OCI-LY7 (cell line): Measurements from ENCODE around the gene TMEM222. TPM values are rescaled to one million over a fixed set of nuclear protein-coding genes. Genes with fewer than 3 reads are reported as not detected.

Source experiments
- BruUV-seq: library from RNA; stranded (reverse); fragments of 400-500 nt; replicated peaks from 2 replicates; lab custom pipeline; 2021; lab: Mats Ljungman, UMichigan
- CTCF ChIA-PET: fragments of 300-600 bp; sonication (Branson Sonifier 250); formaldehyde crosslinking; loops from one replicate; lab custom pipeline; 2022; ENCODE audit warnings: antibody characterized with exemption; ENCODE audit not compliant: unreplicated experiment; lab: Charles Lee
- POLR2A ChIA-PET: fragments of 300-600 bp; sonication (Branson Sonifier 250); formaldehyde crosslinking; loops from one replicate; lab custom pipeline; 2022; ENCODE audit warnings: antibody characterized with exemption; lab: Charles Lee
- DNase-seq: peaks from one replicate; pipeline ENCODE4 v3.0.0-alpha.2; 2015; ENCODE audit warnings: low spot score
- H2AFZ ChIP-seq: fragments of 200-600 bp; sonication (generic), shearing (Covaris generic); 2 replicates; pipeline ENCODE4 v1.6.1; 2014; ENCODE audit warnings: mild to moderate bottlenecking, antibody characterized with exemption, low read length, moderate library complexity
- H3K27ac ChIP-seq: fragments of 200-600 bp; sonication (generic); 2 replicates; pipeline ENCODE4 v1.5.1; 2014; ENCODE audit warnings: mixed run types, low read depth, mild to moderate bottlenecking, moderate library complexity, low read length, inconsistent platforms; ENCODE audit not compliant: poor library complexity, severe bottlenecking
- H3K36me3 ChIP-seq: fragments of 200-600 bp; sonication (generic); 2 replicates; pipeline ENCODE4 v1.6.1; 2014; ENCODE audit warnings: mild to moderate bottlenecking, antibody characterized with exemption, low read length, moderate library complexity, mixed read lengths; ENCODE audit not compliant: insufficient read depth
- H3K4me1 ChIP-seq: fragments of 200-600 bp; sonication (generic); 2 replicates; pipeline ENCODE4 v1.5.1; 2014; ENCODE audit warnings: mild to moderate bottlenecking, low read length; ENCODE audit not compliant: insufficient read depth, poor library complexity, severe bottlenecking
- H3K4me2 ChIP-seq: fragments of 200-600 bp; sonication (generic); 2 replicates; pipeline ENCODE4 v1.6.1; 2014; ENCODE audit warnings: mild to moderate bottlenecking, low read length
- H3K4me3 ChIP-seq: fragments of 200-600 bp; sonication (generic); 2 replicates; pipeline ENCODE4 v1.5.1; 2014; ENCODE audit warnings: mild to moderate bottlenecking, low read depth, low read length; ENCODE audit not compliant: poor library complexity, severe bottlenecking
- H3K79me2 ChIP-seq: fragments of 200-600 bp; sonication (generic); 2 replicates; pipeline ENCODE4 v1.6.1; 2016; ENCODE audit warnings: low read depth, mild to moderate bottlenecking, low read length, moderate library complexity, mixed read lengths; ENCODE audit not compliant: insufficient read depth
- H3K9me2 ChIP-seq: fragments of 200-600 bp; sonication (generic); 2 replicates; pipeline ENCODE4 v1.6.1; 2016; ENCODE audit warnings: mild to moderate bottlenecking, low read length, mixed read lengths; ENCODE audit not compliant: insufficient read depth
- H3K9me3 ChIP-seq: fragments of 200-600 bp; sonication (generic); 2 replicates; pipeline ENCODE4 v1.6.1; 2014; ENCODE audit warnings: mild to moderate bottlenecking, mixed run types, low read length, mixed read lengths
- H4K20me1 ChIP-seq: fragments of 200-600 bp; sonication (generic); 2 replicates; pipeline ENCODE4 v1.6.1; 2014; ENCODE audit warnings: mild to moderate bottlenecking, antibody characterized with exemption, low read length, moderate library complexity, mixed read lengths; ENCODE audit not compliant: insufficient read depth
- EZH2phosphoT487 ChIP-seq: fragments of 200-600 bp; sonication (generic); IDR thresholded peaks from 2 replicates; pipeline ENCODE4 v1.6.1; 2018; ENCODE audit warnings: low read depth, borderline replicate concordance, mild to moderate bottlenecking, mixed run types, antibody characterized with exemption, low read length, moderate library complexity, mixed read lengths
- intact Hi-C: fragments of 100-400 bp; cut with micrococcal nuclease; formaldehyde crosslinking; loops from one replicate; pipeline ENCODE4 v1.10.0; 2022; ENCODE audit not compliant: unreplicated experiment
- total RNA-seq, 2 experiments: library from RNA; depleted of rRNA in 1 of 2; stranded (reverse); fragments of >200 nt in 1 of 2; shearing (Covaris generic) in 1 of 2; gene quantifications; 2 replicates each; pipeline ENCODE4 v1.2.3, GENCODE V29; 2014 to 2022
- TF ChIP-seq, protein P1 (sequence below): fragments of 200-600 bp; sonication (generic); conservative IDR thresholded peaks from 2 replicates; pipeline ENCODE4 v1.5.1; 2014; ENCODE audit warnings: mild to moderate bottlenecking, antibody characterized with exemption, low read length, moderate library complexity, mixed read lengths

Gene TMEM222
- total RNA-seq, 2 experiments from 2014 or later, result 29.5 to 43.4 TPM

DNA sequence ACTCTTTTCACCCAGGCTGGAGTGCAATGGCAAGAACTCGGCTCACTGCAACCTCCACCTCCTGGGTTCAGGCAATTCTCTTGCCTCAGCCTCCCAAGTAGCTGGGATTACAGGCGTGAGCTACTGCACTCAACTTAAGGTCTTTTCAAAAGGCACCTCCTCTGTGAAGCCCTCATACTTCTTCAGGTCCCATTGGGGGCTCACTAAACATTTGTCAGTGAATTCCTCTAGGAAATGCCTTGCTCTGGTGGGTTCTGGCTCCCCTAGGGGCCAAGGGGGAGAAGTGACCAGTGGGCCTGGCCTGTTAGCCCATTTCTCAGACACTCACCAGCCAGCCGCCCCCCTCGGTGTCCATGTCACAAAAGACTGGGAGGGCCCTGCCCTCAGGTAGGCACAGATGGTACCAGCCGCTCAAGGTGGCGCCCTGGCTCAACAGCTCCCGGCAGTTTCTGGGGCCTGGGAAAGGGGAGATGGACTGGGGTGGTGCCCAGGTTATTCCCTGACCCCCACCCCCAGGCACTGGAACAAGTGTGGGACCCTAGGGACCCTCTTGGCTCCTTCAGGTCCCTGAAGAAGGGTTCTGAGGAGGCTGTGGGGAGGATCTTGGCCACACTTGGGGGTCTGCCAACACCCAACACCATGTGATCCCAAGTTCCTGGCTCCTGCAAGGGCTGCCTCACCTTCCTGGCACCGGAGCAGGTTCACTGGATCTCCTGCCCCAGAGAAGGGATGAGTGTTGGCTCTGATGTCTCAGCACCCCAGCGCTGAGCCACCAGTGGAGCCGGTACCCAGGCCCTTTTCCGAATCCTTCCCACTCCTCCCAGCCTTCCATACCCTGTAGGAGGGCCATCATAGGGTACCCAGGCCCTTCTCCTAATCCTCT, 51.1 kb downstream of the TMEM222 start:
- no peaks in the 10 kb centered on the region for H3K4me1 ChIP-seq
- no peak overlapping the region for H2AFZ ChIP-seq
- no peak overlapping the region for H3K4me3 ChIP-seq
- H3K36me3 ChIP-seq, result no peaks in the 10 kb centered on the region
- no peaks in the 10 kb centered on the region for H3K9me3 ChIP-seq
- no peaks in the 10 kb centered on the region for H4K20me1 ChIP-seq
- ChIA-PET POLR2A (no interaction called here), CTCF (no interaction called here)
- TF ChIP-seq, protein P1, sequence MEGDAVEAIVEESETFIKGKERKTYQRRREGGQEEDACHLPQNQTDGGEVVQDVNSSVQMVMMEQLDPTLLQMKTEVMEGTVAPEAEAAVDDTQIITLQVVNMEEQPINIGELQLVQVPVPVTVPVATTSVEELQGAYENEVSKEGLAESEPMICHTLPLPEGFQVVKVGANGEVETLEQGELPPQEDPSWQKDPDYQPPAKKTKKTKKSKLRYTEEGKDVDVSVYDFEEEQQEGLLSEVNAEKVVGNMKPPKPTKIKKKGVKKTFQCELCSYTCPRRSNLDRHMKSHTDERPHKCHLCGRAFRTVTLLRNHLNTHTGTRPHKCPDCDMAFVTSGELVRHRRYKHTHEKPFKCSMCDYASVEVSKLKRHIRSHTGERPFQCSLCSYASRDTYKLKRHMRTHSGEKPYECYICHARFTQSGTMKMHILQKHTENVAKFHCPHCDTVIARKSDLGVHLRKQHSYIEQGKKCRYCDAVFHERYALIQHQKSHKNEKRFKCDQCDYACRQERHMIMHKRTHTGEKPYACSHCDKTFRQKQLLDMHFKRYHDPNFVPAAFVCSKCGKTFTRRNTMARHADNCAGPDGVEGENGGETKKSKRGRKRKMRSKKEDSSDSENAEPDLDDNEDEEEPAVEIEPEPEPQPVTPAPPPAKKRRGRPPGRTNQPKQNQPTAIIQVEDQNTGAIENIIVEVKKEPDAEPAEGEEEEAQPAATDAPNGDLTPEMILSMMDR, result peak; percentile 52; the same call in 1 of the 2 replicates
- TF ChIP-seq EZH2phosphoT487, result no peak
- no peaks in the 10 kb centered on the region for H3K9me2 ChIP-seq
- no peaks in the 10 kb centered on the region for H3K79me2 ChIP-seq
- DNase-seq, result no peak
- no TSS peak for BruUV-seq
- H3K4me2 ChIP-seq, result no peak overlapping the region
- intact Hi-C loops, result no loop called here
- no peak overlapping the region for H3K27ac ChIP-seq

DNA sequence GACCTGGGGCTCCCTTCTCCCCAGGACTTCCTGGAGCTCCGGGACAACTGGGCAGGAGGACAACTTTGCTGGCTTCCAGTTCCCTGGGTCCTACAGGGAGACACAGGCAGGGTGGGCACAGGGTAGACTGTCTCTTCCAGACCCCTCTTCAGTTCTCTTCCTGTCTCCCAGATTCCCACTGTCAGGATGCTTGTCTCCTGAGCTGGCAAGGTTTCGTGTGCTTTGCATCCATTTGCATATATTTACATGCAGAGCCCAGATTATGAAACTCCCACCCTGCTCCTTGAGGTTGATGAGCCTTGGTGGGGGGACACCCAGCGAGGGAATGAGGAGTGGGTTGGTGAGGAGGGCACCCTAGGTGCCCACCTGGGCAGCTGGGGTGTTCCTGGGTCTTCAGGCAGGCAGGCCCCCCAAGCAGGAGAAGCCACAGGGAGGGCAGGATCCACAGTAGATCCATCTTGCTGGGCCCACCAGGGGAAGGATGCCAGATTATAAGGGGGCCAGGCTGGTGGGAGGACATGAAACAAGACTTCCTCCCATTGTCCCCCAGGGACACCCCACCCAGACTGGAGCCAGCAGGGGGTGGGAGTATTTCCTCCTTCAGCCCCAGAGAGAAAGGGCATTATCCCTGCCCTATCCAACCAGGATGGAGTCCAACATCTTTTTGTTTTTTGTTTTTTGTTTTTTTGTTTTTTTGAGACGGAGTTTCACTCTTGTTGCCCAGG, 52.6 kb downstream of the TMEM222 start, which contains the start of gene FCN3:
FCN3 (minus strand) TSS at position 463 of the 725 bp plus-strand sequence; CDS start at position 457, 6 bp downstream.
- no peak within 1 kb of the TSS for H2AFZ ChIP-seq
- ChIA-PET CTCF (no interaction called here), POLR2A (no interaction called here)
- no peaks in the 10 kb centered on the region for H3K36me3 ChIP-seq
- no peaks in the 10 kb centered on the region for H3K9me3 ChIP-seq
- no peak within 1 kb of the TSS for H3K4me3 ChIP-seq
- H3K9me2 ChIP-seq, result no peaks in the 10 kb centered on the region
- TF ChIP-seq, protein P1, result no peak
- TF ChIP-seq EZH2phosphoT487, result no peak
- intact Hi-C loops, result no loop called here
- no peak for DNase-seq
- no peaks in the 10 kb centered on the region for H3K79me2 ChIP-seq
- H4K20me1 ChIP-seq, result no peaks in the 10 kb centered on the region
- BruUV-seq, result no TSS peak
- H3K27ac ChIP-seq, result no peak within 1 kb of the TSS
- no peaks in the 10 kb centered on the region for H3K4me1 ChIP-seq
- H3K4me2 ChIP-seq, result no peak within 1 kb of the TSS
